ENCODE results near the gene FHIT.

FHIT gene

GRCh38 chr3:60240492-60240891 is 1010.8 kb downstream of the FHIT start:
- TF ChIP-seq CTCF (IDR thresholded peaks at IDR 0.05; ENCODE audit: borderline replicate concordance, control extremely low read depth, extremely low read depth, insufficient read depth, missing control alignments), result no peak
- DNase-seq (ENCODE audit: low spot score), result no peak
- in situ Hi-C loops (cut with MboI; ENCODE audit: low sequenced_read_pairs, unreplicated experiment), result no loop called here

- no peak for DNase-seq (ENCODE audit: low spot score)
- TF ChIP-seq CTCF (IDR thresholded peaks at IDR 0.05; ENCODE audit: borderline replicate concordance, control extremely low read depth, extremely low read depth, insufficient read depth, missing control alignments), result no peak
- in situ Hi-C loops (cut with MboI; ENCODE audit: low sequenced_read_pairs, unreplicated experiment), result no loop called here
These were observed 1012.7 kb downstream of the FHIT start for GRCh38 chr3:60238550-60238949.

GRCh38 chr3:60229502-60229901 is 1021.8 kb downstream of the FHIT start:
- no peak for TF ChIP-seq CTCF (IDR thresholded peaks at IDR 0.05; ENCODE audit: borderline replicate concordance, control extremely low read depth, extremely low read depth, insufficient read depth, missing control alignments)
- in situ Hi-C loops (cut with MboI; ENCODE audit: low sequenced_read_pairs, unreplicated experiment), result no loop called here
- DNase-seq (ENCODE audit: low spot score), result no peak

GRCh38 chr3:60228823-60229222 is 1022.4 kb downstream of the FHIT start:
- DNase-seq (ENCODE audit: low spot score), result no peak
- in situ Hi-C loops (cut with MboI; ENCODE audit: low sequenced_read_pairs, unreplicated experiment), result no loop called here
- TF ChIP-seq CTCF (IDR thresholded peaks at IDR 0.05; ENCODE audit: borderline replicate concordance, control extremely low read depth, extremely low read depth, insufficient read depth, missing control alignments), result no peak

- in situ Hi-C loops (cut with MboI; ENCODE audit: low sequenced_read_pairs, unreplicated experiment), result no loop called here
- no peak for DNase-seq (ENCODE audit: low spot score)
These were observed 1024.3 kb downstream of the FHIT start for GRCh38 chr3:60226912-60227311.

GRCh38 chr3:60225848-60226247 is 1025.4 kb downstream of the FHIT start:
- in situ Hi-C loops (cut with MboI; ENCODE audit: low sequenced_read_pairs, unreplicated experiment), result no loop called here
- DNase-seq (ENCODE audit: low spot score), result peak; percentile 15
- TF ChIP-seq CTCF (IDR thresholded peaks at IDR 0.05; ENCODE audit: borderline replicate concordance, control extremely low read depth, extremely low read depth, insufficient read depth, missing control alignments), result no peak

More at GRCh38 chr3:60226912-60227311, 1024.3 kb downstream of the FHIT start:
- TF ChIP-seq CTCF (IDR thresholded peaks at IDR 0.05; ENCODE audit: borderline replicate concordance, control extremely low read depth, extremely low read depth, insufficient read depth, missing control alignments), result no peak

GRCh38 chr3:60220768-60221167 is 1030.5 kb downstream of the FHIT start:
- TF ChIP-seq CTCF (IDR thresholded peaks at IDR 0.05; ENCODE audit: borderline replicate concordance, control extremely low read depth, extremely low read depth, insufficient read depth, missing control alignments), result no peak
- no peak for DNase-seq (ENCODE audit: low spot score)
- in situ Hi-C loops (cut with MboI; ENCODE audit: low sequenced_read_pairs, unreplicated experiment), result no loop called here
